Measurements from ENCODE around the gene GALK2. TPM values are rescaled to one million over a fixed set of nuclear protein-coding genes. Genes with fewer than 3 reads are reported as not detected.
"Not testable (repeated sequence)": the region's sequence is repeated elsewhere in the genome, so short reads cannot be mapped to it uniquely, and the experiment has no call there.

Gene GALK2
- total and polyA plus RNA-seq, 2 experiments from 2014 or later: 11.5 to 23.0 TPM

DNA sequence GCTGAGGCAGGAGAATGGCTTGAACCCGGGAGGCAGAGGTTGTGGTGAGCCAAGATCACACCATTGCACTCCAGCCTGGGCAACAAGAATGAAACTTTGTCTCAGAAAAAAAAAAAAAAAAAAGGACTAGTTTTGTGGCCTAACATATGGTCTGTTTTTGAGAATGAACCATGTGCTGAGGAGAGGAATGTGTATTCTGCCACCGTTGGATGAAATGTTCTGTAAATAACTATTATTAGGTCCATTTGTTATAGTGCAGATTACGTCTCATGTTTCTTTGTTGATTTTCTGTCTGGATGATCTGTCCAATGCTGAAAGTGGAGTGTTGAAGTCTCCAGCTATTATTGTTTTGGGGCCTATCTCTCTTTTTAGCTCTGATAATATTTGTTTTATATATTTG is 13.7 kb downstream of the GALK2 start:
- H3F3A ChIP-seq (replicated peaks; ENCODE audit: low read depth); H3K27ac ChIP-seq (ENCODE audit: low read depth); H2AFZ ChIP-seq; H3K27me3 ChIP-seq (ENCODE audit: insufficient read depth); H3K27ac Mint-ChIP-seq; DNase-seq (ENCODE audit: low spot score); H3K4me3 ChIP-seq; H3K9me3 Mint-ChIP-seq; H3K36me3 ChIP-seq (ENCODE audit: insufficient read depth); H3K4me2 ChIP-seq; H3K9me2 ChIP-seq (ENCODE audit: insufficient read depth); ATAC-seq; H3K27me3 Mint-ChIP-seq (ENCODE audit: insufficient read depth, low read depth, poor library complexity); H4K20me1 ChIP-seq (replicated peaks; ENCODE audit: insufficient read depth); H3K4me3 Mint-ChIP-seq; H3K36me3 Mint-ChIP-seq (ENCODE audit: low read depth); H3K79me2 ChIP-seq (replicated peaks; ENCODE audit: insufficient read depth): not testable (repeated sequence)
- peaks cover 26% of the 10 kb centered on the region for H3K4me1 ChIP-seq (ENCODE audit: insufficient read depth)
- H3K4me1 Mint-ChIP-seq: peaks cover 23% of the 10 kb centered on the region

DNA sequence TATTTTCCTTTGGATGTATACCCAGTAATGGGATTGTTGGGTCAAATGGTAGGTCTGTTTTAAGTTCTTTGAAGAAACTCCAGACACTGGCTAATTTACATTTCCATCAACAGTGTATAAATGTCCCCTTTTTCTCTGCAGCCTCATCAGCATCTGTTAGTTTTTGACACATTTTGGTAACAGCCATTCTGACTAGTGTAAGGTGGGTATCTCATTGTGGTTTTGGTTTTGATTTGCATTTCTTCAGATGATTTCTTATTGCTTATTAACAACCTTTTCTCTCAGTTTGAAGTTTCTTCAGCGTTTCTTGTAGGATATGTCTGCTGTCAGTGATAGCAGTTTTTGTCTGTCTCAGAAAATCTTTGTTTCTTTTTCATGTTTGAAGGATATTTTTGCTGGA is 15.4 kb downstream of the GALK2 start:
- H3K27me3 Mint-ChIP-seq (ENCODE audit: insufficient read depth, low read depth, poor library complexity): peaks cover 2% of the 10 kb centered on the region
- H3K4me1 ChIP-seq (ENCODE audit: insufficient read depth): peaks cover 31% of the 10 kb centered on the region
- H3K36me3 ChIP-seq (ENCODE audit: insufficient read depth): no peaks in the 10 kb centered on the region
- H3K9me3 Mint-ChIP-seq: no peaks in the 10 kb centered on the region
- H3K27ac ChIP-seq (ENCODE audit: low read depth): no peak overlapping the region
- ATAC-seq (no peak), DNase-seq (ENCODE audit: low spot score) (no peak)
- H3K36me3 Mint-ChIP-seq (ENCODE audit: low read depth): no peaks in the 10 kb centered on the region; the same call in 2 of the 3 replicates
- H3K9me2 ChIP-seq (ENCODE audit: insufficient read depth): peaks cover 3% of the 10 kb centered on the region; the same call in 1 of the 2 replicates
- no peaks in the 10 kb centered on the region for H3K27me3 ChIP-seq (ENCODE audit: insufficient read depth)
- no peaks in the 10 kb centered on the region for H4K20me1 ChIP-seq (replicated peaks; ENCODE audit: insufficient read depth)
- peaks cover 21% of the 10 kb centered on the region for H3K4me1 Mint-ChIP-seq
- no peak overlapping the region for H3K4me3 Mint-ChIP-seq
- no peak overlapping the region for H3K4me2 ChIP-seq
- H3F3A ChIP-seq (replicated peaks; ENCODE audit: low read depth): no peaks in the 10 kb centered on the region
- no peaks in the 10 kb centered on the region for H3K79me2 ChIP-seq (replicated peaks; ENCODE audit: insufficient read depth)
- H2AFZ ChIP-seq: no peak overlapping the region
- no peak overlapping the region for H3K27ac Mint-ChIP-seq
- no peak overlapping the region for H3K4me3 ChIP-seq
- TF ChIP-seq, protein P1, sequence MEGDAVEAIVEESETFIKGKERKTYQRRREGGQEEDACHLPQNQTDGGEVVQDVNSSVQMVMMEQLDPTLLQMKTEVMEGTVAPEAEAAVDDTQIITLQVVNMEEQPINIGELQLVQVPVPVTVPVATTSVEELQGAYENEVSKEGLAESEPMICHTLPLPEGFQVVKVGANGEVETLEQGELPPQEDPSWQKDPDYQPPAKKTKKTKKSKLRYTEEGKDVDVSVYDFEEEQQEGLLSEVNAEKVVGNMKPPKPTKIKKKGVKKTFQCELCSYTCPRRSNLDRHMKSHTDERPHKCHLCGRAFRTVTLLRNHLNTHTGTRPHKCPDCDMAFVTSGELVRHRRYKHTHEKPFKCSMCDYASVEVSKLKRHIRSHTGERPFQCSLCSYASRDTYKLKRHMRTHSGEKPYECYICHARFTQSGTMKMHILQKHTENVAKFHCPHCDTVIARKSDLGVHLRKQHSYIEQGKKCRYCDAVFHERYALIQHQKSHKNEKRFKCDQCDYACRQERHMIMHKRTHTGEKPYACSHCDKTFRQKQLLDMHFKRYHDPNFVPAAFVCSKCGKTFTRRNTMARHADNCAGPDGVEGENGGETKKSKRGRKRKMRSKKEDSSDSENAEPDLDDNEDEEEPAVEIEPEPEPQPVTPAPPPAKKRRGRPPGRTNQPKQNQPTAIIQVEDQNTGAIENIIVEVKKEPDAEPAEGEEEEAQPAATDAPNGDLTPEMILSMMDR (conservative IDR thresholded peaks at IDR 0.05; ENCODE audit: low read depth in 2 of 2): no peak
- TF ChIP-seq POLR2AphosphoS5 (IDR thresholded peaks at IDR 0.05; ENCODE audit: low read depth) (no peak), ZNF331 (CRISPR knock-in tag; IDR thresholded peaks at IDR 0.05; ENCODE audit: low read depth) (no peak), NANOG (IDR thresholded peaks at IDR 0.05; ENCODE audit: borderline replicate concordance) (no peak), EZH2phosphoT487 (IDR thresholded peaks at IDR 0.05; ENCODE audit: unreplicated experiment) (no peak), ZNF114 (CRISPR knock-in tag; IDR thresholded peaks at IDR 0.05) (no peak), EZH2 (IDR thresholded peaks at IDR 0.05; ENCODE audit: low read depth, unreplicated experiment) (no peak)
- TF ChIP-seq, protein P2, sequence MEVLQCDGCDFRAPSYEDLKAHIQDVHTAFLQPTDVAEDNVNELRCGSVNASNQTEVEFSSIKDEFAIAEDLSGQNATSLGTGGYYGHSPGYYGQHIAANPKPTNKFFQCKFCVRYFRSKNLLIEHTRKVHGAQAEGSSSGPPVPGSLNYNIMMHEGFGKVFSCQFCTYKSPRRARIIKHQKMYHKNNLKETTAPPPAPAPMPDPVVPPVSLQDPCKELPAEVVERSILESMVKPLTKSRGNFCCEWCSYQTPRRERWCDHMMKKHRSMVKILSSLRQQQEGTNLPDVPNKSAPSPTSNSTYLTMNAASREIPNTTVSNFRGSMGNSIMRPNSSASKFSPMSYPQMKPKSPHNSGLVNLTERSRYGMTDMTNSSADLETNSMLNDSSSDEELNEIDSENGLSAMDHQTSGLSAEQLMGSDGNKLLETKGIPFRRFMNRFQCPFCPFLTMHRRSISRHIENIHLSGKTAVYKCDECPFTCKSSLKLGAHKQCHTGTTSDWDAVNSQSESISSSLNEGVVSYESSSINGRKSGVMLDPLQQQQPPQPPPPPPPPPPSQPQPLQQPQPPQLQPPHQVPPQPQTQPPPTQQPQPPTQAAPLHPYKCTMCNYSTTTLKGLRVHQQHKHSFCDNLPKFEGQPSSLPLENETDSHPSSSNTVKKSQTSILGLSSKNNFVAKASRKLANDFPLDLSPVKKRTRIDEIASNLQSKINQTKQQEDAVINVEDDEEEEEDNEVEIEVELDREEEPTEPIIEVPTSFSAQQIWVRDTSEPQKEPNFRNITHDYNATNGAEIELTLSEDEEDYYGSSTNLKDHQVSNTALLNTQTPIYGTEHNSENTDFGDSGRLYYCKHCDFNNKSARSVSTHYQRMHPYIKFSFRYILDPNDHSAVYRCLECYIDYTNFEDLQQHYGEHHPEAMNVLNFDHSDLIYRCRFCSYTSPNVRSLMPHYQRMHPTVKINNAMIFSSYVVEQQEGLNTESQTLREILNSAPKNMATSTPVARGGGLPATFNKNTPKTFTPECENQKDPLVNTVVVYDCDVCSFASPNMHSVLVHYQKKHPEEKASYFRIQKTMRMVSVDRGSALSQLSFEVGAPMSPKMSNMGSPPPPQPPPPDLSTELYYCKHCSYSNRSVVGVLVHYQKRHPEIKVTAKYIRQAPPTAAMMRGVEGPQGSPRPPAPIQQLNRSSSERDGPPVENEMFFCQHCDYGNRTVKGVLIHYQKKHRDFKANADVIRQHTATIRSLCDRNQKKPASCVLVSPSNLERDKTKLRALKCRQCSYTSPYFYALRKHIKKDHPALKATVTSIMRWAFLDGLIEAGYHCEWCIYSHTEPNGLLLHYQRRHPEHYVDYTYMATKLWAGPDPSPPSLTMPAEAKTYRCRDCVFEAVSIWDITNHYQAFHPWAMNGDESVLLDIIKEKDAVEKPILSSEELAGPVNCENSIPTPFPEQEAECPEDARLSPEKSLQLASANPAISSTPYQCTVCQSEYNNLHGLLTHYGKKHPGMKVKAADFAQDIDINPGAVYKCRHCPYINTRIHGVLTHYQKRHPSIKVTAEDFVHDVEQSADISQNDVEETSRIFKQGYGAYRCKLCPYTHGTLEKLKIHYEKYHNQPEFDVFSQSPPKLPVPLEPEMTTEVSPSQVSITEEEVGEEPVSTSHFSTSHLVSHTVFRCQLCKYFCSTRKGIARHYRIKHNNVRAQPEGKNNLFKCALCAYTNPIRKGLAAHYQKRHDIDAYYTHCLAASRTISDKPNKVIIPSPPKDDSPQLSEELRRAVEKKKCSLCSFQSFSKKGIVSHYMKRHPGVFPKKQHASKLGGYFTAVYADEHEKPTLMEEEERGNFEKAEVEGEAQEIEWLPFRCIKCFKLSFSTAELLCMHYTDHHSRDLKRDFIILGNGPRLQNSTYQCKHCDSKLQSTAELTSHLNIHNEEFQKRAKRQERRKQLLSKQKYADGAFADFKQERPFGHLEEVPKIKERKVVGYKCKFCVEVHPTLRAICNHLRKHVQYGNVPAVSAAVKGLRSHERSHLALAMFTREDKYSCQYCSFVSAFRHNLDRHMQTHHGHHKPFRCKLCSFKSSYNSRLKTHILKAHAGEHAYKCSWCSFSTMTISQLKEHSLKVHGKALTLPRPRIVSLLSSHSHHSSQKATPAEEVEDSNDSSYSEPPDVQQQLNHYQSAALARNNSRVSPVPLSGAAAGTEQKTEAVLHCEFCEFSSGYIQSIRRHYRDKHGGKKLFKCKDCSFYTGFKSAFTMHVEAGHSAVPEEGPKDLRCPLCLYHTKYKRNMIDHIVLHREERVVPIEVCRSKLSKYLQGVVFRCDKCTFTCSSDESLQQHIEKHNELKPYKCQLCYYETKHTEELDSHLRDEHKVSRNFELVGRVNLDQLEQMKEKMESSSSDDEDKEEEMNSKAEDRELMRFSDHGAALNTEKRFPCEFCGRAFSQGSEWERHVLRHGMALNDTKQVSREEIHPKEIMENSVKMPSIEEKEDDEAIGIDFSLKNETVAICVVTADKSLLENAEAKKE (CRISPR knock-in tag; IDR thresholded peaks at IDR 0.05): no peak
- TF ChIP-seq, protein P3, sequence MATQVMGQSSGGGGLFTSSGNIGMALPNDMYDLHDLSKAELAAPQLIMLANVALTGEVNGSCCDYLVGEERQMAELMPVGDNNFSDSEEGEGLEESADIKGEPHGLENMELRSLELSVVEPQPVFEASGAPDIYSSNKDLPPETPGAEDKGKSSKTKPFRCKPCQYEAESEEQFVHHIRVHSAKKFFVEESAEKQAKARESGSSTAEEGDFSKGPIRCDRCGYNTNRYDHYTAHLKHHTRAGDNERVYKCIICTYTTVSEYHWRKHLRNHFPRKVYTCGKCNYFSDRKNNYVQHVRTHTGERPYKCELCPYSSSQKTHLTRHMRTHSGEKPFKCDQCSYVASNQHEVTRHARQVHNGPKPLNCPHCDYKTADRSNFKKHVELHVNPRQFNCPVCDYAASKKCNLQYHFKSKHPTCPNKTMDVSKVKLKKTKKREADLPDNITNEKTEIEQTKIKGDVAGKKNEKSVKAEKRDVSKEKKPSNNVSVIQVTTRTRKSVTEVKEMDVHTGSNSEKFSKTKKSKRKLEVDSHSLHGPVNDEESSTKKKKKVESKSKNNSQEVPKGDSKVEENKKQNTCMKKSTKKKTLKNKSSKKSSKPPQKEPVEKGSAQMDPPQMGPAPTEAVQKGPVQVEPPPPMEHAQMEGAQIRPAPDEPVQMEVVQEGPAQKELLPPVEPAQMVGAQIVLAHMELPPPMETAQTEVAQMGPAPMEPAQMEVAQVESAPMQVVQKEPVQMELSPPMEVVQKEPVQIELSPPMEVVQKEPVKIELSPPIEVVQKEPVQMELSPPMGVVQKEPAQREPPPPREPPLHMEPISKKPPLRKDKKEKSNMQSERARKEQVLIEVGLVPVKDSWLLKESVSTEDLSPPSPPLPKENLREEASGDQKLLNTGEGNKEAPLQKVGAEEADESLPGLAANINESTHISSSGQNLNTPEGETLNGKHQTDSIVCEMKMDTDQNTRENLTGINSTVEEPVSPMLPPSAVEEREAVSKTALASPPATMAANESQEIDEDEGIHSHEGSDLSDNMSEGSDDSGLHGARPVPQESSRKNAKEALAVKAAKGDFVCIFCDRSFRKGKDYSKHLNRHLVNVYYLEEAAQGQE (IDR thresholded peaks at IDR 0.05; ENCODE audit: unreplicated experiment): no peak
- TF ChIP-seq, protein P4, sequence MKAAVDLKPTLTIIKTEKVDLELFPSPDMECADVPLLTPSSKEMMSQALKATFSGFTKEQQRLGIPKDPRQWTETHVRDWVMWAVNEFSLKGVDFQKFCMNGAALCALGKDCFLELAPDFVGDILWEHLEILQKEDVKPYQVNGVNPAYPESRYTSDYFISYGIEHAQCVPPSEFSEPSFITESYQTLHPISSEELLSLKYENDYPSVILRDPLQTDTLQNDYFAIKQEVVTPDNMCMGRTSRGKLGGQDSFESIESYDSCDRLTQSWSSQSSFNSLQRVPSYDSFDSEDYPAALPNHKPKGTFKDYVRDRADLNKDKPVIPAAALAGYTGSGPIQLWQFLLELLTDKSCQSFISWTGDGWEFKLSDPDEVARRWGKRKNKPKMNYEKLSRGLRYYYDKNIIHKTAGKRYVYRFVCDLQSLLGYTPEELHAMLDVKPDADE (IDR thresholded peaks at IDR 0.05): no peak
